Measurements from ENCODE around the gene HDAC6. TPM values are rescaled to one million over a fixed set of nuclear protein-coding genes. Genes with fewer than 3 reads are reported as not detected.
"Not testable (repeated sequence)": the region's sequence is repeated elsewhere in the genome, so short reads cannot be mapped to it uniquely, and the experiment has no call there.

Gene HDAC6
- total RNA-seq, 2 donors from 2014 or later: 43.1 to 44.6 TPM

DNA sequence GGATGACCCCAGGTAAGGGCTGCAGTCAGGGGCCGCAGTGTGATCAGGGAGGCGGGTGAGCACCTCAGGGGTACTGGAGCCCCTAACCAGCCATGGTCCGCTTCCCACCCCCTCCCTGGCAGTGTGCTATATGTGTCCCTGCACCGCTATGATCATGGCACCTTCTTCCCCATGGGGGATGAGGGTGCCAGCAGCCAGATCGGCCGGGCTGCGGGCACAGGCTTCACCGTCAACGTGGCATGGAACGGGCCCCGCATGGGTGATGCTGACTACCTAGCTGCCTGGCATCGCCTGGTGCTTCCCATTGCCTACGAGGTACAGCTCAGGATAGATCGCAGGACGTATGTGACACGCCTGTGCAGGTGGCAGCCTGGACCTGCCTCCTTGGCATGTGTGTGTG is 16.2 kb downstream of the HDAC6 start:
- ATAC-seq (no peak), DNase-seq (no peak)
- intact Hi-C loops (cut with DNase I): no loop called here

GRCh38 chrX:48818866-48819265 is 17.0 kb downstream of the HDAC6 start:
- no peak for DNase-seq

DNA sequence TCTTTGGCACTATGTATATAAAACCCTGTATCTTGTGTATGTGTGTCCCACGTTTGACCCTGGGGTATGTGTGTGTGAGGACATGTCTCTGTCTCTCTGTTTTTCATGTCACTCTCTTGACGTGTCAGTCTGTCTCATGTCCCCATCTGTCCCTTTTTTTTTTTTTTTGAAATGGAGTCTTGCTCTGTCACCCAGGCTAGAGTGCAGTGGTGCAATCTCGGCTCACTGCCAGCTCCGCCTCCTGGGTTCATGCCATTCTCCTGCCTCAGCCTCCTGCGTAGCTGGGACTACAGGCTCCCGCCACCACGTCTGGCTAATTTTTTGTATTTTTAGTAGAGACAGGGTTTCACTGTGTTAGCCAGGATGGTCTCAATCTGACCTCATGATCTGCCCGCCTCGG is 17.5 kb downstream of the HDAC6 start:
- intact Hi-C loops (cut with DNase I); ATAC-seq: not testable (repeated sequence)

More at GRCh38 chrX:48818866-48819265, 17.0 kb downstream of the HDAC6 start:
- intact Hi-C loops (cut with DNase I): no loop called here
- no peak for ATAC-seq

DNA sequence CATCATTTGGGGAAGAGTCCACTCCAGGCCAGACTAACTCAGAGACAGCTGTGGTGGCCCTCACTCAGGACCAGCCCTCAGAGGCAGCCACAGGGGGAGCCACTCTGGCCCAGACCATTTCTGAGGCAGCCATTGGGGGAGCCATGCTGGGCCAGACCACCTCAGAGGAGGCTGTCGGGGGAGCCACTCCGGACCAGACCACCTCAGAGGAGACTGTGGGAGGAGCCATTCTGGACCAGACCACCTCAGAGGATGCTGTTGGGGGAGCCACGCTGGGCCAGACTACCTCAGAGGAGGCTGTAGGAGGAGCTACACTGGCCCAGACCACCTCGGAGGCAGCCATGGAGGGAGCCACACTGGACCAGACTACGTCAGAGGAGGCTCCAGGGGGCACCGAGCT is 21.2 kb downstream of the HDAC6 start:
- ATAC-seq: no peak
- no peak for DNase-seq
- intact Hi-C loops (cut with DNase I): no loop called here

More for the DNA sequence above, 17.5 kb downstream of the HDAC6 start:
- DNase-seq: not testable (repeated sequence)

GRCh38 chrX:48824066-48824465 is 22.2 kb downstream of the HDAC6 start:
- ATAC-seq (no peak), DNase-seq (no peak)
- intact Hi-C loops (cut with DNase I): no loop called here

- ATAC-seq (no peak), DNase-seq (no peak)
- intact Hi-C loops (cut with DNase I): no loop called here
These were observed 24.4 kb downstream of the HDAC6 start, which contains the start of gene ERAS for GRCh38 chrX:48826135-48826875. ERAS (plus strand) TSS chrX:48826513; CDS start chrX:48829124, 2,611 bp downstream.

GRCh38 chrX:48826876-48827653 is 25.2 kb downstream of the HDAC6 start:
- intact Hi-C loops (cut with DNase I): no loop called here
- no peak for DNase-seq
- ATAC-seq: no peak

- intact Hi-C loops (cut with DNase I): no loop called here
- DNase-seq (no peak), ATAC-seq (no peak)
These were observed 25.7 kb downstream of the HDAC6 start for GRCh38 chrX:48827654-48827968.

GRCh38 chrX:48829016-48829735 is 27.3 kb downstream of the HDAC6 start:
- intact Hi-C loops (cut with DNase I): no loop called here
- DNase-seq: no peak
- no peak for ATAC-seq

GRCh38 chrX:48831136-48831908 is 29.5 kb downstream of the HDAC6 start:
- ATAC-seq (no peak), DNase-seq (no peak)
- intact Hi-C loops (cut with DNase I): no loop called here

GRCh38 chrX:48831909-48832291 is 30.0 kb downstream of the HDAC6 start:
- intact Hi-C loops (cut with DNase I): no loop called here
- ATAC-seq: no peak
- DNase-seq: no peak

GRCh38 chrX:48833542-48834138 is 31.8 kb downstream of the HDAC6 start:
- intact Hi-C loops (cut with DNase I): no loop called here
- DNase-seq: no peak
- ATAC-seq: no peak

- DNase-seq: no peak
- intact Hi-C loops (cut with DNase I): no loop called here
- no peak for ATAC-seq
These were observed 32.5 kb downstream of the HDAC6 start for GRCh38 chrX:48834383-48834709.

- DNase-seq: no peak
- intact Hi-C loops (cut with DNase I): no loop called here
- peak; percentile 35 to 38 for ATAC-seq
These were observed 33.9 kb downstream of the HDAC6 start, which contains the start of gene PCSK1N for GRCh38 chrX:48835524-48836329. PCSK1N (minus strand) TSS chrX:48835610; CDS start chrX:48835532, 78 bp downstream.

DNA sequence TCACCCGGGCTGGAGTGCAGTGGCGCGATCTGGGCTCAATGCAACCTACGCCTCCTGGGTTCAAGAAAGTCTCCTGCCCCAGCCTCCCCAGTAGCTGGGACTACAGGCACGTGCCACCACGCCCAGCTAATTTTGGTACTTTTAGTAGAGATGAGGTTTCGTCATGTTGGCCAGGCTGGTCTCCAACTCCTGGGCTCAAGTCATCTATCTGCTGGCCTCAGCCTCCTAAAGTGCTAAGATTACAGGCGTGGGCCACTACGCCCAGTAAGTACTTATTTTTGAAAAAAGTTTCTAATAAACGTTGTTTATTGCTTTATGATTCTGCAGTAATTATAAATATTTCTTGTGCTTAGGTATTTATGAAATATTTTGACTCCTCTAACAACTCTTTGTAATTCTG is 37.8 kb downstream of the HDAC6 start:
- intact Hi-C loops (cut with DNase I): no loop called here
- DNase-seq (no peak), ATAC-seq (no peak)

GRCh38 chrX:48848847-48849246 is 47.0 kb downstream of the HDAC6 start:
- intact Hi-C loops (cut with DNase I): no loop called here
- no peak for ATAC-seq
- no peak for DNase-seq

DNA sequence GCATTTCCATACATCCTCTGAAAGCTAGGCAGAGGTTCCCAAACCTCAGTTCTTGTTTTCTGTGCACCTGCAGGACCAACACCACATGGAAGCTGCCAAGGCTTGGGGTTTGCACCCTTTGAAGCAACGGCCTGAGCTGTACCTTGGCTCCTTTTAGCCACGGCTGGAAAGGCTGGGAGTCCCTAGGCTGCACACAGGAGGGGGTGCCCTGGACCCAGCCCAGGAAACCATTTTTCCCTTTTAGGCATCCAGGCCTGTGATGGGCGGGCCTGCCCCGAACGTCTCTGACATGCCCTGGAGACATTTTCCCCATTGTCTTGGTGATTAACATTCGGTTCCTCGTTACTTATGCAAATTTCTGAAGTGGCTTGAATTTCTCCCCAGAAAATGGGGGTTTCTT is 51.0 kb downstream of the HDAC6 start:
- intact Hi-C loops (cut with DNase I): no loop called here
- no peak for ATAC-seq
- DNase-seq: no peak

GRCh38 chrX:48853494-48853893 is 51.6 kb downstream of the HDAC6 start:
- DNase-seq; intact Hi-C loops (cut with DNase I); ATAC-seq: not testable (repeated sequence)
